K562 treated with DMSO at 1 percent for 12 hours (cell line): Measurements from ENCODE around the gene CSNK2B. TPM values are rescaled to one million over a fixed set of nuclear protein-coding genes. Genes with fewer than 3 reads are reported as not detected.

ENCODE experiments used
- total RNA-seq: library from RNA; unstranded; fragments of 300-600 nt; gene quantifications from 2 replicates; pipeline ENCODE4 v1.2.3, GENCODE V29; 2022; ENCODE audit not compliant: insufficient read depth

Gene CSNK2B
- 524 and 598 TPM in 2 replicates for total RNA-seq

DNA sequence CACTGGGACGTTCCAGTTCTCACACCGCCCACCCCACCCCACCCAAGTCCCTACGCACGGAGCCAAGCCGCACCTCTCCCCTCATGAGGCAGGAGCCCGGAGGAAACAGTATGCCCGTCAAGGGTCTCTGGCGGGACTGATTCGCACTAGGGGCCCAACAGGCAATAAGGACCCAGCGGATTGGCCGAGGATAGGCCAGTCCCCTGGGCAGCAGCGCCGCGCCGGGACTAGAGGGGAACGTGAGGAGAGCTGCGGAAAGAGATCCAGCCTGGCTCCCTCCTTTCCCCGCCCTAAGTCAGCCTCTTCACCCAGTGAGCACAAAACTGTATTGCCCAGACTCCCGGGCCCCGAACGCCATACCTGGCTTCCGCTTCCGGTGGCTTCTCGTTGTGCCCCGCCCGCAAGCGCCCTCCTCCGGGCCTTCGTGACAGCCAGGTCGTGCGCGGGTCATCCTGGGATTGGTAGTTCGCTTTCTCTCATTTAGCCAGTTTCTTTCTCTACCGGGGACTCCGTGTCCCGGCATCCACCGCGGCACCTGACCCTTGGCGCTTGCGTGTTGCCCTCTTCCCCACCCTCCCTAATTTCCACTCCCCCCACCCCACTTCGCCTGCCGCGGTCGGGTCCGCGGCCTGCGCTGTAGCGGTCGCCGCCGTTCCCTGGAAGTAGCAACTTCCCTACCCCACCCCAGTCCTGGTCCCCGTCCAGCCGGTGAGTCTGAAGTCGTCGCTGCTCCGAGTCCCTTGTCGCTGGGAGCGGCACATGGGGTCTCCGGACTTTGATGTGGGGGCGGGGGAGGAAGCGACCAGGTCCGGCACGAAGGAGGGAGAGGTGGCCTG is at the start of gene CSNK2B:
TSS of gene CSNK2B (plus strand) at position 580 of the 836 bp plus-strand sequence. CDS start 752 bp downstream, outside the sequence.

DNA sequence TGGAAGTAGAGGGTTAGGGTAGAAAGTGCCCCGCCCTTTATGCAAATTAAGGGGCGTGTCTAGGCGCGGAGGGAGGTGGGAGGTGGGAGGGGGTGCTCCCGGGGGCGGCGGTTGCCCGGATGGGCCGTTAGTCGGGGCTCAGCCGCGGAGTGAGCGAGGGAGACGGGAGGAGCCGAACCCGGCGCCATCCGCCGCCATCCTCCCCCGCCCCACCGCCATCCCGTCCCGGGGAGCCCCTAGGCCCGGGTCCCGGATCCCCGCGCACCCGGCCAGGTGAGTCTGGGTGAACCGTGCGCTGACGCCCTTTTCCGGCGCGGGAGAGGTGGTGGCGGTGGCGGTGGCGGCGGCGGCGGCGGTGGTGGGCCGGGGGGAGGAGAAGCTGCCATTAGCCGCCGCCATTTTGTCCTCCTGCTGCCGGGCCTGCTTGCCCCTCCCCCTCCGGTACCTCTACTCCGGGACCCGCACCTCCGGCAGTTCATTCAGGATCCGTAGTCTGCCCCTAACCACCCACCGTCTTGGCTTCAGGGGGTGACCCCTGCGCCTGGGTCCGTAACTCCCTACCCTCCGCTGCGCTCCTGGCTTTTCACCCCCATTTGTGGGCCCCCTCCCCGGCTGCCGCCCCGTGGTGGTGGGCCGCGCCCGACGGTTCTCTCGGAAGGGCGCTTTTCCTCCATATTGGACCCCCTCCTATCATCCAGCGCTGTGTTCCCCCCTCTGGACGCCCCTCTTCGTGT is 45.1 kb upstream of the CSNK2B start, which contains the start of gene PRRC2A:
TSS of gene PRRC2A (plus strand) at position 130 of the 734 bp plus-strand sequence. CDS start 2,075 bp downstream, outside the sequence.

DNA sequence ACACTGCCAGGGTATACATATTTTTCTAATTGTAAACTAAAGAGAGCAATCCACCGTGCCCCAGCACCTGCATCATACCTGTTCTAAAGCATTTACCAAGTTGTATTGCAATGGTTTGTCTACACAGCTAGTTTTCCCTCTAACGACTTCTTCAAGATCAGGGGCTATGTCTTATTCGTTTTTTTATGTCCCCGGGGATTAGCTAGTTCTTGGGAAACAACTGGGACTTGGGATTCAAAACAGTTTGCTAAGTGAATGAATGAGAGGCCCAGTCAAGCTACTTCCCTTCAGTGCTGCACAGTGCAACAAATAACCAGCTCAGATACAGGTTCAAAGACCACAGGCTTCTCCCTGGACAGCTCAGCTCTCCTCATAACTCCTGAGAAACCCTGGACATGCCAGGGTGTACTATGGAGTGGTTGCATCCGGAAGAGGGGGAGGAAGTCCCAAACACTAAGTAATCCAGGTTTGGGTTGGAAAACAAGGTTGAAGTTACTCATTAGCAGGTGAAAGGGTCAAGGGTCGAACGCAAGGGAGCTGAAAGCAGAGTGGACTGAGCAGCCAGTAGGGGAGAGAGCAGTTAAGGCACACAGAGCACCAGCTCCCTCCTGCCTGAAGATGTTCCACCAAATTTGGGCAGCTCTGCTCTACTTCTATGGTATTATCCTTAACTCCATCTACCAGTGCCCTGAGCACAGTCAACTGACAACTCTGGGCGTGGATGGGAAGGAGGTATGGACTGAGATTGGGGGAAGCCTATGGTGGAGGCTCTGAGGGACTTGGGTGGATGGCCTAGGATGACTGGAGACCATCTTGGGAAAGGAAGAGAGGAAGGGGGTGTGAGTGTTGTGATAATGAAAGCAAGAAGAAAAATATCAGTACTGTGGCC is 10.3 kb upstream of the CSNK2B start, which contains the start of gene APOM:
TSS of gene APOM (plus strand) at position 546 of the 889 bp plus-strand sequence. CDS start at position 619, 73 bp downstream.

DNA sequence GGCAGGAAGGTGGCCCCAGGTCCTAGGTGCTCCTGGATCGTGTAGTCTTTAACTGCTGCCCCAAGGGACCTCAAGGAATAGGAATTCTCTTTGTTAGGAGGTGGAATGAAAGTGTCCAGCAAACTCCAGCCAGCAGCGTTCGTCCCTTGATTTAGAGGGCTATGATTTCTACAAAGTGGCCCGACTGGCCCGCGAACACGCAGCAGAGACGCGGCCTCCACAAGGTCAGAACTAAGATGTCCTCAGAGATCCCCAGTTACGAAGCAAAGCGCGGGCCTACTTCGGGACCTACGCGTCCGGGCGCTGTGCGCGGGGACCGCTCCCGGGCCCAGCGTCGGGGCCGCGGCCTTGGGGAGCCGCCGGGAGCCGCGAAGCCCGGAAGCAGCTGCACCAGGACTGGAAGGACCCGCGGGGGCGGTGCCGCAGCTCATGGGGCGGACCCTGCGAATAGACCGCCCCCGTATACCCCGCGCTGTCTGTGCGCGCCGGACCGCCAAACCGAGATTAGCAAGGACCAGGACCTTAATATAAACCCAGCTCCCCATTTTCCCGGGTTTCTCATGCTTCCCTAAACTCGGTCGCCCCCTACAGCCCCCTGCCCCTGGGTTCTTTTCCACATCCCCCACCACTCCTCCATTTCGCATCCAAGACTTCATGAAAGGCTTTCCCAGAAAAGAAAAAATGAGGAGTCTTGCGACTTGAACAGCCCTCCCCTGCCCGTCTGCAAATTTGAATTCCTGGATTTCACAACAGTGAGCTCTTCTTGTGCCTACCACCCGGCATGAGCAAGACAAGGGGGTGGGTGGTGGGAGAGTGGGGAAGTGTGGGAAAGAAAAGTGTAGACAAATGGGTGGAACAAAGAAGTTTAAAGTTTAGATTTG is 5.3 kb upstream of the CSNK2B start, which contains the start of gene C6orf47:
TSS of gene C6orf47 (minus strand) at position 398 of the 881 bp plus-strand sequence. CDS start 831 bp downstream, outside the sequence.

DNA sequence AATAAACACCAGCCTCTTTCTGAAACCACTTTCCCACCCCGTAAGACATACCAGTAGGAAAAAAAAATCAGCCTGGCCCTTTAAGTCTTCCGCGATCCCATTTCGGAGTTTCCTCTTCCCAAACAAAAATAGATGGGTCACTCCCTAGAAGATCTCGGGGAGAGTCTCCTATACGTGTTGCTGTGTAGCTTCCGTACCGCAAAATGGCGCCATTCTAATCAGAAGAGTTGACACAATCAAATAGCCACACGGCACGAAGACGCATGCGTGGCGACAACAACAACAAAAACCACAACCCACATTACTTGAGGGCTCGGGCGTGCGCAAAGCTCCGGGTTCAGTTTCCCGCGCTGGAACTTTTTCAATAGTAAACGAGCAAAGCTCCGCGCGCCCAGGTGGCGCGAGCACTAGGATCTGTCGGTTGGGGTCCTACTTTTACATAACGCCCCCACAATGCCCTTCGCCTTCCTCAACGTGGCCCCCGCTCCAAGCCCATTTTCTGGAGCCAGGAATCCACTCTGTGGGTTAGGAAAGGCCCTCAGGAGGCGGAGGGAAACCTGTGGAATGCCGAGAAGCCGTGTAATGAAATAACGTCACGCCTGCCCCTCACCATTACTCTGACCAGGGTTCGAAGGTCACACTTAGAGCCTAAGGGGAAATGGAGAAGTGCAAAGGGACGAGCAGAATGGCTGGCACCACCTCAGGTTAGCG is 935 bp upstream of the CSNK2B start, which contains the start of gene GPANK1:
TSS of gene GPANK1 (minus strand) at position 208 of the 711 bp plus-strand sequence. CDS start 519 bp downstream, outside the sequence.

DNA sequence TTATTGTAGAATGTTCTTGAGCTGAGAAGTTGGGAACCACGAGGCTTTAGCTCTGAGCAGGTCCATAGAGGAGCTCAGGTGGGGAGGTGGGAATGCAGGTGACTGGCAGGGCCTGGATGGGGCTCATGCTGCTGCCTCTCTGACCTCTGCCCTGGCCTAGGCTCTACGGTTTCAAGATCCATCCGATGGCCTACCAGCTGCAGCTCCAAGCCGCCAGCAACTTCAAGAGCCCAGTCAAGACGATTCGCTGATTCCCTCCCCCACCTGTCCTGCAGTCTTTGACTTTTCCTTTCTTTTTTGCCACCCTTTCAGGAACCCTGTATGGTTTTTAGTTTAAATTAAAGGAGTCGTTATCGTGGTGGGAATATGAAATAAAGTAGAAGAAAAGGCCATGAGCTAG is 3.8 kb downstream of the CSNK2B start, which contains the start of gene LY6G5B:
TSS of gene LY6G5B (plus strand) at position 301 of the 400 bp plus-strand sequence. CDS start 975 bp downstream, outside the sequence.

DNA sequence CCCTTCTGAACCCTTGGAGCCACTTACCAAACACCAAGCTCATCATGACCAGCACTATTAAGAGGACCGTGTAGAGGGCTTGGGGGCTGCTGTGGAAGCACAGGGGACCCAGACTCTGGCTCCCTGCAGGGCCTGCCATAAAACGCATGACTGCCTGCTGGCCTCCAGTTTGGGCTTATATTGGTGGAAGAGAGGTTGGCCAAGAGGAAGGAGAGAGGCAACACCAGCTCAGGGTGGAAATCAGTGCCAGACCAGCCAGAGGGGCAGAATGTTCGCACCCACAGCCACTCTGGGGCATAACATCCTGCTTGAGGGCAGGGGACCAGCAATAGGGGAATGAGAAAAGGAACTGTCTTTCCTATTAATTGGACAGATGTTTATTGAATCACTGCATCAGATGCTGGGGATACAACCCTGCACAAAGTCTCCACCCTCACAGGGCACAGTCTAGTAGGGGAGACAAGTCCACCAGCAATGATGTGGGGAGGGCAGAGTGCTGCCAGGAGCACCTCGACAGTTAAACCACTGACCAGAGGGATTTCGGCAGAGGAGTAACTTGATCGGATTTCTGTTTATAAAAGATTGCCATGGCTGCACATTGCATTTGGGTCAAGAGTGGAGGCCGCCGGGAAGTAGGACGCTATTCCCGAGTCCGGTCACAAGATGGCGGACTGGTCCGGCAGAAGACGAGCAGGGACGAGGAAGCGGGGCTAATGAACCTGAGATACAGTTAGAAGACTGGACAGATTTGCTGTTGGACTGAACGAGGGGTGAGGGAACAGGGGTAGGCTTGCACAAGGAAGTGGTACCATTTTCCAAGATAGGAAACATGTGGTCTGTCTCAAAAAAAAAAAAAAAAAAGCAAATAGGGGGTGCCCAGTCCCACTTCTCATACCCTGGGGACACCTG is 14.6 kb downstream of the CSNK2B start, which contains the start of gene LY6G5C:
TSS of gene LY6G5C (minus strand) at position 842 of the 909 bp plus-strand sequence. CDS start at position 148, 694 bp downstream.

DNA sequence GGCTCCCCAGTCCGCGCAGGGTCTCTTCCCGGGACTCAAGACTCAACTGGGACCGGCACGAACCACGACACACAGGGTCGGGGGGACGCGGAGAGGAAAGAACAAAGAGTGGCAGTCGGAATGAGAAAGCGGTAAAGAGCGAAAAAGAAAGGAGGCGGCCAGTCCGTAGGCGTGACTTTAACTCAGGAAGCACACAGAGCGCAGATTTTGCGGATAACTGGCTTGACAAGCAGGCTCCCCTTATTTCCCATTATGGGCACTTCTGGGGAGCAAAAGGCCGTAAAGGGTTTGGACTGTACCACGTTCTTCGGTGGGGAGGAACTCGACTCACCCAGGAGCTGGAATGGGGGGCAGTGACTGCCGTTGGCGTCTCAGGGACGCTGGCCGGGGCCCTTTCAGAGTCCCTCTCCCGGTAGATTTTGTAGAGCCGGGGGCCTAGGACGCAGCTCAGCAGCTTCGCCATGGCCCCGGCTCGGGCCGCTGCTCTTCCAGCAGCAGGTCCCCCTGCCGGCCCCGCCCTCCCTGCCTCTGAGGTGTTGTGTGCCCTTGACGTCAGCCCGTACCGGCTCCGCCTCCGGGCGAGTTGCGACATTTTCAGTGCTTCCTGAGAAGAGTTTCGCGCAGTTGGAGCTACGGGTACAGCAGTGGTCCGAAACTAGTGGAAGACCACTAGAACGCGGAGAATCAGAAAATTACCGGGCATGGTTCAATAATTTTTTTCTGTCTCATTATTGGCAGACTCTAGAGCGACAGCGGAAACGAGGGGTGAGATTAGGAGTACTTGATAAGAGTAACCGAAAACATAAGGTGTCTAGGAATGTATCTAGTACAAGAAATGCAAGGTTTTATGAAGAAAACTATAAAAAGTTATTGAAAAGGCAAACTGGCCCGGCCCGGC is 37.2 kb downstream of the CSNK2B start, which contains the start of gene ABHD16A:
TSS of gene ABHD16A (minus strand) at position 506 of the 898 bp plus-strand sequence. CDS start at position 463, 43 bp downstream.

DNA sequence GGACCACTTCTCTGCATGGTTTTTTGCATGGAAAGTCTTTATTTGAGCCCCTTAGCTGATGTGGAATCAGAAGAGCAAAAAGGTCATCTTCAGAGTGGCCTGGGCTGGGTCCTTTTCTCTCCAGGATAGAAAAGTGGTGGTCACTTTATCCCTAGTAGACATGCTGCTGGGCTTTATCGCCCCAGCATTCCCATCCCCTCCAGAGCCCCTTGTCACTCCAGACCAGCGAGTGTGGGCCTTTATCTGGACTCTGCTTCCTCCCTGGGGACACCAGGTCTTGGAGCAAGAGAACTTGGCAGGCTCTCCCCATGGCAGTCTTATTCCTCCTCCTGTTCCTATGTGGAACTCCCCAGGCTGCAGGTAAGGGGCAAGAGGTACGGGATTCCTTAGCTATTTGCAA is 40.7 kb downstream of the CSNK2B start, which contains the start of gene LY6G6F:
TSS of gene LY6G6F (plus strand) at position 268 of the 400 bp plus-strand sequence. CDS start at position 309, 41 bp downstream.

DNA sequence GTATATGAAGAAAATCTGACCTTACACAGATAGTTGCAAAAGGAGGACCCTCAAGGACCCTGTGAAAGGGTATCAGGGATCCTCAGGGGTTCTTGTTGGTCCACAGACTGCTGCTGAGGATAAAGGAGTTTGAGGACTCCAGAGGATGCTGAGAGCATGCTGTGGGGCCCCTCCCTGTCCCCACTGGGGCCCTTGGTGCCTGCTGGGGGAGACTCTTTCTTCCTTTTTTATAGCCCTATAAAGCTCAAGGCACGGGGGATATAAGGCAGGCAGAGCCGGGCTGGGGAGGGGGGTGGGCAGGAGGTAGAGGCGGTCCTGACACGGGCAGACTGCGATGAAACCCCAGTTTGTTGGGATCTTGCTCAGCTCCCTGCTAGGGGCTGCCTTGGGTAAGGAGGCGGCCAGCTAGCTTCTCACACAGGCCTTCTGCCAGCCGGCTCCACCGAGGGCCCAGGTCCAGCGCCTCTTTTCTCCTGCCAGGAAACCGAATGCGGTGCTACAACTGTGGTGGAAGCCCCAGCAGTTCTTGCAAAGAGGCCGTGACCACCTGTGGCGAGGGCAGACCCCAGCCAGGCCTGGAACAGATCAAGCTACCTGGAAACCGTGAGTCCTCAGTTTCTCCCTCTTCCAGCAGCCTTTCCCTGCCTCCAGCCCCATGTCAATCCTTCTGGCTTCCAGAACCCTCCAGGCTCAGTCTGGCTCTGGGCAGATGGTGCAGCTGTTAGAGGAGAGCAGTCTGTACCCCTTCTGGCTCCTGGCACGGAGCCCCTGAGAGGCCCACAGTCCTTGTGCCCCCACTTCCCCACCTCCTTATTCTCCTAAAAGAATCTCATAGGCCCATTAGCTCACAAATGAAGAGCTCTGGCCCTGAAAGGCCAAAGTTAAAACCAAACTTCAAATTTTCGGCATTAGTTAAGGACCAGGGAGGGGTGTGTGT is 49.4 kb downstream of the CSNK2B start, which contains the start of gene LY6G6D:
TSS of gene LY6G6D (plus strand) at position 327 of the 937 bp plus-strand sequence. CDS start at position 335, 8 bp downstream.

Other genes with a start within 250 kb of the CSNK2B start
- gene MICB, start 167.9 kb upstream of the CSNK2B start, total RNA-seq: 19.2 and 35.6 TPM in 2 replicates
- not detected in 2 replicates for gene MCCD1, start 137.1 kb upstream of the CSNK2B start, total RNA-seq
- 110 and 208 TPM in 2 replicates for gene DDX39B, start 124.1 kb upstream of the CSNK2B start, total RNA-seq
- not detected in 2 replicates for gene ATP6V1G2, start 119.5 kb upstream of the CSNK2B start, total RNA-seq
- 65.2 and 74.9 TPM in 2 replicates for gene NFKBIL1, start 118.5 kb upstream of the CSNK2B start, total RNA-seq
- 1.2 TPM in 1 of 2 replicates, not detected in the other for gene LTA, start 93.8 kb upstream of the CSNK2B start, total RNA-seq
- not detected in 2 replicates for gene TNF, start 90.5 kb upstream of the CSNK2B start, total RNA-seq
- 1.1 TPM in 1 of 2 replicates, not detected in the other for gene LTB, start 83.7 kb upstream of the CSNK2B start, total RNA-seq
- gene LST1, start 79.8 kb upstream of the CSNK2B start, total RNA-seq: 3.7 and 5.1 TPM in 2 replicates
- gene NCR3, start 73.1 kb upstream of the CSNK2B start, total RNA-seq: 2.2 TPM in 1 of 2 replicates, not detected in the other
- gene AIF1, start 50.8 kb upstream of the CSNK2B start, total RNA-seq: 8.8 and 20.6 TPM in 2 replicates
- 149 and 261 TPM in 2 replicates for gene PRRC2A, start 45.4 kb upstream of the CSNK2B start, total RNA-seq
- gene BAG6, start 13.4 kb upstream of the CSNK2B start, total RNA-seq: 285 and 425 TPM in 2 replicates
- 3.6 and 14.1 TPM in 2 replicates for gene APOM, start 10.2 kb upstream of the CSNK2B start, total RNA-seq
- gene C6orf47, start 5.3 kb upstream of the CSNK2B start, total RNA-seq: 22.4 and 35.6 TPM in 2 replicates
- gene GPANK1, start 1.1 kb upstream of the CSNK2B start, total RNA-seq: 48.9 and 50.1 TPM in 2 replicates
- 2.1 and 12.9 TPM in 2 replicates for gene LY6G5B, start 3.9 kb downstream of the CSNK2B start, total RNA-seq
- gene LY6G5C, start 15.0 kb downstream of the CSNK2B start, total RNA-seq: not detected in 2 replicates
- 80.3 and 103 TPM in 2 replicates for gene ABHD16A, start 37.2 kb downstream of the CSNK2B start, total RNA-seq
- not detected in 2 replicates for gene LY6G6F, start 40.8 kb downstream of the CSNK2B start, total RNA-seq
- gene LY6G6D, start 49.3 kb downstream of the CSNK2B start, total RNA-seq: not detected in 2 replicates
- gene LY6G6C, start 55.7 kb downstream of the CSNK2B start, total RNA-seq: not detected in 2 replicates
- not detected in 2 replicates for gene MPIG6B, start 57.3 kb downstream of the CSNK2B start, total RNA-seq
- gene DDAH2, start 63.2 kb downstream of the CSNK2B start, total RNA-seq: 45.6 and 57.2 TPM in 2 replicates
- gene CLIC1, start 70.5 kb downstream of the CSNK2B start, total RNA-seq: 1,195 and 1,297 TPM in 2 replicates
- 14.8 and 39.6 TPM in 2 replicates for gene MSH5, start 73.9 kb downstream of the CSNK2B start, total RNA-seq
- gene SAPCD1, start 96.6 kb downstream of the CSNK2B start, total RNA-seq: 6.8 and 8.2 TPM in 2 replicates
- gene VWA7, start 111.2 kb downstream of the CSNK2B start, total RNA-seq: 1.5 and 6.2 TPM in 2 replicates
- gene VARS1, start 129.7 kb downstream of the CSNK2B start, total RNA-seq: 86.3 and 98.8 TPM in 2 replicates
- 150 and 173 TPM in 2 replicates for gene LSM2, start 140.9 kb downstream of the CSNK2B start, total RNA-seq
- 3.4 and 6.2 TPM in 2 replicates for gene HSPA1L, start 149.2 kb downstream of the CSNK2B start, total RNA-seq
- 632 and 775 TPM in 2 replicates for gene HSPA1A, start 149.5 kb downstream of the CSNK2B start, total RNA-seq
- gene HSPA1B, start 161.7 kb downstream of the CSNK2B start, total RNA-seq: 409 and 626 TPM in 2 replicates
- gene NEU1, start 196.7 kb downstream of the CSNK2B start, total RNA-seq: 218 and 311 TPM in 2 replicates
- 9.6 and 13.1 TPM in 2 replicates for gene SLC44A4, start 212.9 kb downstream of the CSNK2B start, total RNA-seq
- 62.9 and 90.8 TPM in 2 replicates for gene EHMT2, start 231.6 kb downstream of the CSNK2B start, total RNA-seq
- gene ZBTB12, start 236.0 kb downstream of the CSNK2B start, total RNA-seq: 3.8 and 4.7 TPM in 2 replicates